GM19240 (cell line): Measurements from ENCODE around the gene MID1.

Experiments
- DNase-seq: peaks from one replicate; pipeline ENCODE4 v3.0.0; 2011; ENCODE audit warnings: low spot score; ENCODE audit not compliant: insufficient read length

Gene MID1

DNA sequence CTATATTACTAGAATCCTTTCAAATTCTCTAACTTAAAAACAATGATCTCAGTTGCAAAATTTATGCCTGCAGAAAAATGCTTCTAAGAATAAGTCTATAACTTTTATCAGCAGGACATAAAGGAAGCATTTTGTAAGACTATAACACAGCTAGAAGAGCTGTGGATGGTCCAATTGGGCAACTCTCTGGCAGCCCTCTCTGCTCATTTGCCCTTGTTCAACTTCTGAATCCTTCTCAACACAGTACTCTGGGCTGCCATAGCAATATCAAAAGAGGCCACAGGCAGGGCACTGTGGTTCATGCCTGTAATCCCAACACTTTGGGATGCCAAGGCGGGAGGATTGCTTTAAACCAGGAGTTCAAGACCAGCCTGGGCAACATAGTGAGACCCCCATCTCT lies 88.5 kb downstream of the MID1 start:
- DNase-seq, result no peak

DNA sequence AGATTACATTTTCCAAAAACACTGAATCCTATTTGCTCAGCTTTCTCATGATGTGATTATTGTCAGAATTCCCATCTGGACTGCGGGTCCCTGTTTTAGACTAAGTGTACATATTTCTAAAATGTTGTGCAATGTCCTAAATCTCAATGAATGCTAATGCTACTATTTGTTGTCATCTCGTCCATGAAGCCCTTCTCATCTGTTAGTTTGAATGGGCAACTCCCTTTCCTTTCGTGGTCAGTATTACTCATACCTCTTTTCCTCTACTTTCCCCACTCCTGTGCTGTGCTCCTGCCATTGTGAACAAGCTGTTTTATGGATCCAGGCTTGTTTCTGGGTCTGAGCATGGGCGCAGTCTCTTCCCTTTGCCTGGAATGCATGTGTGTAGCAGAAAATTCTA lies 91.0 kb downstream of the MID1 start:
- no peak for DNase-seq

DNA sequence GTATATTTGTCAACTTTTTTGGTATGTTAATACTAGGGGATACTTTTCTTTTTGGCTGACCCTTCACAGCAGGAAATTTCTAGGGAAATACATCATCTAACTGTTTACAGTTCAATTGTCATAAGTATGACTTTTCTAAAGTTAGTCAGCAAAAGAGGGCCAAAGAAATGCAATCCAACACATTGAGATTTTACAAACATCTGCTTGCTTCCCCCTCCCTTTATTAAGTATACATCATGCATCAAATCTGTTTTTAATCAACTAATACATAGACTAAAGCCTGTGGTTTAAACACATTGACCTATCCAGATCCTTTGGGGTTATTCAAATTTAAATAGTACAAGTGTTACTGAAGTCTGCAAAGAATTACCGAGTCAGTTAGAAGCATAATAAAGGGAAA lies 93.9 kb downstream of the MID1 start:
- no peak for DNase-seq

DNA sequence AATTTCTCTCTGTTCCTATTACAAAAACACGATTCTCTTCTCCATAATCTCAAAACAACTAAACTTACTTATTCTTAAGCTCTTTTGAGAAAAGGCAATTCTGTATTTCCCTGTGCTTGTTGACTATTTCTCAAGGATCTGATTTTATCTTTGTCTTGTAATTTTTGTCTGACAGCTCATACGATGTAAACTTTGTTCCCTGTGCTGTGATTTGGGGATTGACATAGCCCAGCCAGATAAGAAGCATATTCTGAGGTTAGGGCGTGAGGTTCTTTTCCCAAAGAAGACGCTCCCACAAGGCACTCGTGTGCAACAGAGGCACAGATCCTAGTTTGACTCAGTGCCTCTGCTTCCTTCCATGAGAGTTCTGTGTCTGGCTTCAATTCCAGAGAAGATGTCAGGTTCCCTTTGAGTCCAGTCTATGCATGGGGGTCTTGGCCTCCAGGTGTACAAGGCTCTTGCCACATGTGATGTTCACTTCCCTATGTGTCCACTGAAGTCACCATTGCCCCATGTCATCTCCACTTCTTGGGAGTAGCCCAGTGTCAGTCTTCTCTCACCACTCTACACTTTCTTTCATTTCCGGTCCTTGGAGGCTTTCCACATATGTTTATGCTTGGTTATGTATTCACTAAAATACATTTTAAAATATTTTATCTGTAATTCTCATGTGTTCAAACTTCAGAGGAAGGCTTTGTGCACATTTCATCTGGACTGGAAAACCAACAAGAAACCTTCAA lies 94.8 kb downstream of the MID1 start:
- DNase-seq, result no peak

DNA sequence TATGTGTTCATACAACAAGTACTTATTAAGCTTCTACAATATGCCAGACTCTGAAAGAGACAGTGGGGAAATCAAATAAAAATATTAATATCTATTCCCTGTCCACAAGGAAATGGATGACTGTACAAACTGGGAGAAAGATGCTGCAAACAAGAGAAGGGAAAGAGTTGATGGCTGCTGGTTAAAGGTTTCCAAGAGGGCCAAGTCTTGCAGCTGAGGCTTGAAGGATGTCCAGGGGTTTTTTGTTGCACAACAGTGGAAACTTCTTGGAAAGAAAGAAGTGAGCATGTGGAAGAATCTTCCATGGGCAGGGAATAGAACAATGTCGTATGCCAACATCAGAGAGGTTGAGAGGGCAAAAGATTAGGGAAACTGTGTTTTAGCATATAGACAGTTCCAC lies 95.8 kb downstream of the MID1 start:
- no peak for DNase-seq

DNA sequence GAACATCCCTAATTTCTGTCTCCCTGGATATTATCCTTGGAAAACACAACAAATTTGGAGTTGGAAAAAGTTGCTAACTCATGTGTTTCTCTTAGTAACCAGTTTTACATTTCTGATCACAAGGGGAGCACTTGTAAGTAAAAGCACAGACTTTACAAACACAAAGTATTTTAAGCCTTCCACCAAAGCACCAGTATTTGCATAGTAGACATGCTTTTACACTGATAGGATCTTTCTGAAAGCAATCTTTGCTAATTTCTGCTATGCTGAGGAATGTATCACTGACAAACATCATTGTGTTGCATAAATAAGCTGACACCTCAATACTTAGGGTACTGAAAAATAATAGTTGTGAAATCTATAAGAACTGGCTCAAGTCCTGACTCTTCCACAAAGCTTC lies 100.6 kb downstream of the MID1 start:
- DNase-seq, result no peak

DNA sequence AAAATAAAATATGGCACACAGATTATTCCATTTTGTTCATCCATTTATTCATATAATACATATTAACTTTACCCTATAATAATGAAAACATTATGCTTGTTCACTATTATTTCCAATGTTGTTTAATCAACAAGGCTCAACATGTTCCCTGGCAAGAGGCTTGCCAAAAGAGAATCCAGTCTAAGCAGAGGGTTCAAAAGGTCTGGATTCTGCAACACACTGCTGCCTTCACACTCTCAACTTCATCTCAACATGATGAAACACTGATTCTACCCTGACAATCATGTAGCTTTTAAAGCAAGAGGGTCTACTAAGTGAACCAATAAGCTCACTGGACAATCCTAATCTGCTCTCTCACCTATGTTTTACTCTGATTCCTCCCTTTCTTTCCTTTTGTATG lies 101.1 kb downstream of the MID1 start:
- DNase-seq, result no peak

DNA sequence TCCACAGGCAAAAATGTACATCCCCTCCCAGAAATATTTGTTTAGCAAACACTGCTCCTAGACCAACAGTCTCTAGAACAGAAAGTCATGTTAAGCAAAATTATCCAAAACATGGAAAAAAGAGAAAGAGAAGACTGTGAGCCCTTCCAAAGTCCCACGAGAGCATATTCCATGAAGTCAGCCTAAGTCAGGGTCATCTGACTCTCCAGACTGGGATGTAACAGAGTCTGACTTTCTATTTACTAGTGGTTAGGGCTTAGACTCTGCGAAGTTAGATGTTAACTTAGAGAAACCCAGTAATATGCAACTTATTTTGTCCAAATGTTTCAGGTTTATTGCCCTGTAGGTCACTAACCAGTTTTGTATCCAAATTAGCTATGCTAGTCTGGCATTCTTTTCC lies 102.3 kb downstream of the MID1 start:
- no peak for DNase-seq

DNA sequence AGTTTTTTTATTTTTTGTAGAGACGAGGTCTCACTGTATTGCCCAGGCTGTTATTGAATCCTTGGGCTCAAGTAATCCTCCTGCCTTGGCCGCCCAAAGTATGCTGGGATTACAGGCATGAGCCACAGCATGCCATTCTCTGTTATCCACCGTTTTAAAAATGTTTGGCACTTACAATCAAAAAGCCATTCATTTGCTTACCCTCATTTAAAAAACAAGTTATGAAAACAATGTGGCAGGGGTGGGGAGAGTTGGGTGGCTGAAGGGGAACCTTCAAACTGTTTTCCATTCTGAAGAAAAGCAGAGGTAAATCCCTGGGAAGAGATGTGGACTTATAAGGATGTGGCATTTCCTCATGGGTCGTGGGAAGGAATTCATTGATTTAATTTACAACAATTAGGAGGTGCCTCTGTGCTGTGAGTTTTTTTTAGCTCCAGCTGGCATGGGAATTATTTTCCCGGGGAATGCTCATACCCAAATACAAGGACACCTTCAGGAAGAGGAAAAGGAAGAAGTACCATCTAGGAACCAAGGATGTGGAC lies 103.5 kb downstream of the MID1 start:
- DNase-seq, result no peak

DNA sequence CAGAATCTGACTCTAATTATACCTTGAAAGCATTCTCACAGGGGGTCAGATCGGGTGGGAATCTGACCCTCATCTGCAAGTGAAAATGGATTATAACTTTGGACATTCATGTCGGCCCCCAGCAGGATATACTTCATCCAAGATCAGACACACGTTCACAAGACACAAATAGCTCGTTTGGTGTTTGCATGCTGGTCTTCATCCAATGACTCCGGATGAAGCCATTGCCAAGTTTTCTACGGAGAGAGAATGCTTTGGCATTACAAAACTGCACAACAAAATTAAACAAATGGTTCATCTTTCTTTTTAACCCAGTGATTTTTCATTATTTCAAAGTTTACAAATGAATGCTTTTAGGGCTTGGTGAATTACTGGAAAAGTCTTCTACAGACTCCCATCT lies 105.5 kb downstream of the MID1 start:
- no peak for DNase-seq

DNA sequence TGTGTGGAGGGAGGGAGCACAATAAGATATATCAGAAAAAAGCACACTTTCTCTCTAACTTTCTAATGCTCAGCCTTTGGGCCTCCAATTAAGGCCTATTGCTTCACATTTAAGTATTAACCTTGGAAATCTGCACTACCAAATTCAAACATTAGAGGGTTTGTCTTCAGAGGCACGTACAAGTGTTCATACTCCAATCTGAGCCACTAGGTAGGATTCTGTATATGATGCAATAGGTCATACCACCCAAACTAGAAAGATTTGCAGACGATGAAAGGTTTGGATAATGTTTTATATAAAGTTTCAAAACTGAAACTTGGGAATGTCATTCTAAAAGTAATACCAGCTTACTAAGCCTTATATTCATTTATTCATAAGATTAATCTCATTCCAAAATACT lies 106.4 kb downstream of the MID1 start:
- no peak for DNase-seq

DNA sequence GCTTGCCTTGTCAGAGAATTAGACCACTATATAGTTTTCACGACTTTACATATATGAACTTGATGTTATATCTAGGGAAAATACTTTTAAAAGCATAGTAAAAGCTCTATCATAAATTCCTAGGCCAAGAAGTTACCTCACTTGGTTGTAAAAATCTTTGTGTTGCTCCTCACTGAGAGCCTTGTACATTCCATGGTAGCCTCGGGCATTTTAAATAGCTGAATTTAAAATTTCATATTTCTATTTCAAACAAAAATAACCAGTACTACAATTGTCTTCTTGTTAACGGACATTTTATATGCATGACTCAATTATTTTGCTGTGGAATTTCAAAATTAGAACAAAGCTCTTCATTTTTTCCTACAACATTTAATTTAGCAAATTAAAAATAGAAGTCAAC lies 107.6 kb downstream of the MID1 start:
- DNase-seq, result no peak

DNA sequence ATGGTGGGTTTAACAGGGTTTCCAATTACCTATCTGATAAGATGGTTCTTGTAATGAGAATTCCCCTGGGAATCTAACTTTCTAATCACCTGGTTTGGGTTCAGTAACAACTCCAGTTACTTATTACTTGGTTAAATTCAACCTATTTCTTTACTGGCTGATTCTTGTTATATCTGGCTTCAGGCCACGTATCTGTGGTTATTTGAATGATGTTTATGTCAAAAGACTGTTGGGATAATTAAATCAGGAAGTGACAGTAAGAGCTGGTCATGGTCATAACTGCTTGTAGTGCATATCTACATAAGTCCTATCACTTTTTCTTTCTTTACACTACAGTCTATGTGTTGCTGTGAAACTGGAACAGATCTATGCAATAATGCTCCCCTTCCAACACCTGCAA lies 108.1 kb downstream of the MID1 start:
- DNase-seq, result no peak

DNA sequence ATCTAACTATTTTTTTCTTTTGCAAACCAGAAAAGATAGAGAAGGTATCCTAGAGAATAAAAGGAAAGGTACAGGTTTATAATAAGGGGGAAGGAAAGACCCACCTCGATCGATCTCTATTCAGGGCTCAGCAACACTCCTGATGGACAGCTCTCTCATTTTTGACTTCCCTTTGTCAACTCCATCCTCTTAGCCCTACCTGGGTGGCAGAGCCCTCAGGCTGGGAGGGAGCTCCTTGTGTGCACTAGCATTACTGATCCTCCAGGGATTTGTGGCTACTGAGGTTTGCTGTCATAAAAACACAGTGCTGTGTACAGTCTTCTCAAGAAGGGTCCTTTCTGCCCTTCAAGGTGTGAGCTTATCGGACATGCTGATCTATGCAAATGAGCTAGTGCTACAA lies 111.0 kb downstream of the MID1 start:
- DNase-seq, result no peak

DNA sequence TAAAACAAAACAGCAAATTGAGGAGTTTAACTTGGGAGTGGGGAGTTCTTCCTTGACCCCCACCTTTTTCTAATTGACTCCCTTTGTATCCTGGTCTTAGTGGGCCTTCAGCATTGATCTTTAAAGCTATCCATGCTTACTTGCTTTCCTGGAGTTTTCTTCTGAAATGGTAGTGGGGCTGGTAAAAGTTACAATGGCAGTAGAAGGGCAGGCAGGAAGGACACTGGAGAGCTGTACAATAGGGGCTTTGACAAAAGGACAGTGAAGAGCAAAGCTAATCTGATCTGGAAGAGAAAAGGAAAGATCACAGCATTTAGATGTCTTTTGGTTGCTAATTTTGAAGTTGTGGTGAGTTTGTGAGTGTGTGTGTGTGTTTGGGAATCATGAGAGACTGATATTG lies 111.5 kb downstream of the MID1 start:
- no peak for DNase-seq

DNA sequence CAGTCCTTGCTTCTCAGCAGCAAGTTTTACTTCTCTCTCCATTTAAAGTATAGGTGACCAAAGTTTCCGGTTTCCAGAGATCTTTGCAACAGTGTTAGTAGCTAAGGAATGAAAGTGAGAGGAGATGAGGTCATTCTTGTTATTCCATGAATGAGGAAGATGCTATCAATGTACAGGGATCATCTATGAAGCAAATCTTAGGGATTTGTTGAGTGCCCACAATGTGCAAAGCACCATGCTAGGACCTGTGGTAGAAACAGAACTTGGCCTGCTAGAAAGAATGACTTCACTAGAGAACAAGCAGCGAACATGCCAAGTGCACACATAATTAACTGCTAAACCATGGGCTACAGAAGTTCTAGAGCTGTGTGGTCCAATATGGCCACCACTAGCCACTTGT lies 112.5 kb downstream of the MID1 start:
- no peak for DNase-seq

DNA sequence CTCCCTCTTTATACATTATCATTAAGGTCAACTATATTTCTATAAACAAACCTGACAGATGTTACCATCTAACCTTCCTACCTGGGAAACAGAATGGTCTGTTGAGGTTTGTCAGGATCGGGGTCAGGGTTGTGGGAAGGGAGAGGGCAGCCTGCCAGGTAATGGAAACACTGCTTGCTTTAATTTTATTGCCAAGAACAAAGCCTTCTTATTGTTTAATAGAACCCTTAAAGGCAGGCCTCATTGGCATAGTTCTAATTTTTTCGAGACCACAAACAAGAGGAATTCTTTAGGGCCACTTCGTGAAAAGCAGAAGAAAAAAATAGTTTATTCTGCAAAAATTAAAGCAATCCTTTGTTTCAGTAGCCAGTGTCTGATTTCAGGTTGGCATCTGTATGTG lies 113.2 kb downstream of the MID1 start:
- no peak for DNase-seq

DNA sequence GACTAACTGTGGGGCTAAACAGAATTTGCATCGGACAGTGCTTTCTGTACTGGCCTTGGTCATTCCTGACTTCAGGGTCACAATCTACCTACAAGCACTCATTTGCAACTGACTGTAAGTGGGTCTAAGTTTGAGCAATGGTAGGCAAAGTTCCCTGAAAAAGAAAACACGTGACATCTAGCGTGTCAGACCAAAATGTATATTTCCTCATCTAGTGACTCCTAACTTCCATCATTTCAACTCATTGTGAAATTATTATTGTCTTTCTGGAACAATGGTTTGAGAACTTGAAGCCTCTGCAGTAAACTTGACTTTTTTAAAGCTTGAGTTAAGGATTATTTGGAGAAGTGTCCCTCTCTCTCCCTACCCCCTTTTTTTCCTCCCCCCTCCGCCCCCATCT lies 113.6 kb downstream of the MID1 start:
- no peak for DNase-seq

DNA sequence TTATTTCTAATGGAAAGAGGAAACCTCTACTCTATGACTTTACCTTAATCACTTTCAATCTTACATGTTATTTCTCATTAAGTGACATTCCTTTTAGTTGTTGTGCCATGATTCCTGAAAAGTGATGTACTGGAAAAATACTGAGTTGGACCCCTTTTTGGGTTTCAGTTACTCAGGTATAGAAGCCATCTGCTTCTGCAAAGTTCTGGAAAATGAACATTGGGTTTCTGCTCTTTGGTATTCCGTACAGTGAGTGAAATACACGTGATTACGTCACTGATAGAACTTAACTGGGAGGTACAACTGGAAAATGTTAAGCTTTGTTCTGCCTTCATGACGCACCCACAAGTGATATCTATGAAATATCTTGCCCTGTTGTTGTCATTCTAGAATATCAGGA lies 114.7 kb downstream of the MID1 start:
- DNase-seq, result no peak

DNA sequence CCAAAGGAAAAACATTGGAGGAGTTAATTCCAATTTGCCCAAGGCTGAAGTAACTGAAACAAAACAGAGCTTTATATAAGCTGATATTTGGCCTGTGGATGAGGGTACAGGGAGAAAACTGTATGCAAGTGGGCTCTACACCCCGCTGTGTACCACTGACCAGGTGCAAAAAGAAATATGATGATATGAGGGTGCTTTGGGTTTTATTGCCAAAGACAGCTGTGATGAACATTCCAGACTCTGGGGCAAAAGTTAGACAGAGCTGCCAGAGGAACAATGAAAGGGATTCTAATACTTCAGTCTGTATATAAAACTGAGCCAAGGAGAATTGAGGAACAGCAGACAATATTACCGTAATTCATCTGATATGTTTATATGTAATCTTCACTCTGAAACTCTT lies 117.4 kb downstream of the MID1 start:
- DNase-seq, result no peak

DNA sequence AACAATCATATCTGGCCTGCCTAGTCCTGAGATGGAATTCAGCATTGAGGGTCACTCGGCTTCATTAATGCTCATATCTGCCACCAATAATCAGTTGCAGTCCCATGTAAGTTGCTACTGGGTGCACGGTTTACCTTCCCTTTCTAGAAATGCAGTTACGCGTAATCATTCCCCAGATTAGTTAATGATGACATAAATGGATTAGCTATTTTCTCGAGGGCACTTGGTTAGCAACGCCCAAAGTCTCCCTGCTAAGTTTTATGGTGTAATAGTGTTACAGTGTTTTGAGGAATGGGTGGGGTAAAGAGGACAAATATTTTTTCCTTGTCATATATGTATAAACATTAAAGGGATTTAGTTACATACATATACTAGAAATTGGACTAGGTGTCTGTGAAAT lies 118.8 kb downstream of the MID1 start:
- DNase-seq, result no peak

DNA sequence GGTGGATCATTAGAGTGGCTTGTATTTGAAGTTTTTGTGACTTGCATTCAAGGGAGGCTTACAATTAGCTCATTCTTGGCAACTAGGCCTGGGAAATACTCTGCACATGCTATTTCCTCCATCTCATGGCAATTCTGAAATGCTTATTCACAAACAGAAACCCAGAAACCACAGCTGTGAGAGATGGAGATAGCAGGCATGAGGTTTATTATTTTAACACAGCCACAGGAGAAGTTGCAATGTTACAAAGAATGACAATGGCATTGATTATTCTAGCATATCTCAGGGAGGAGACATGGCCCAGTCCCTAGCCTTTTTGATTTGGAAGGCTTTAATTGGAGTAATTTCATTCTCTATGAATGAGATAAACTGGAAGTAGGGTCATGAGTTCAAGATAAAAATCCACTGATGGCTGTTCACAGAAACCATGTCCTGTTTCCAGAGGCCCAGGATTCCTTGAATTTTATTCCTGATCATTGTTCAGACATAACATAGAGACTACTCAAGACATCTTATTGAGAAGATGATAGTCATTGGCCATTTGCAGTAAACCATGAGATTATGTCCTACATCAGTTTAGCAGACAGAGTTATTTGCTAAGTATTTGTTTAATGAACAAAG lies 123.9 kb downstream of the MID1 start:
- no peak for DNase-seq

DNA sequence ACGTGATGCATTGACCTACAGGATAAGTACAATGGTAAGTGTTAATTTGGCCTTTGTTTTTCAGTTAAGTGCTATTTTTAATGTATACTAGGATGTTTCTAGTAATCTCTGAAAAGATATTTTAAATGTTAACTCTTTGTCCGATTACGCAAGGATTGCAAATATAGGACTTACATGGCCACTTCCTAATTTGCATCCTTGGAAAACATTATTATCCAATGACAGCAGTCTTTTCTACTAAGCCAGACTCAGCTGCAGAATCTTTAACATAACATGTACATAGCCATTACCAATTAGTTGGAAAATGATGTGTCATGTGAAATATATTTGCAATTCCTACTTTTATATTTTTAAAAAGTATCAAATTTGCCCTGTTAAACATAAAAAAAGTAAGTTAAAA lies 124.7 kb downstream of the MID1 start:
- no peak for DNase-seq
